A673 (cell line): Measurements from ENCODE around the gene MPV17L2. TPM values are rescaled to one million over a fixed set of nuclear protein-coding genes. Genes with fewer than 3 reads are reported as not detected.
"Not testable (repeated sequence)": the region's sequence is repeated elsewhere in the genome, so short reads cannot be mapped to it uniquely, and the experiment has no call there.

Source experiments
- BruUV-seq: library from RNA; stranded (reverse); fragments of 400-500 nt; replicated peaks from 2 replicates; lab custom pipeline; 2021; lab: Mats Ljungman, UMichigan
- CTCF ChIA-PET: fragments of 300-600 bp; sonication (Branson Sonifier 250); formaldehyde crosslinking; loops from one replicate; lab custom pipeline; 2022; ENCODE audit warnings: antibody characterized with exemption; lab: Charles Lee
- POLR2A ChIA-PET: fragments of 300-600 bp; sonication (Branson Sonifier 250); formaldehyde crosslinking; loops from one replicate; lab custom pipeline; 2022; ENCODE audit warnings: antibody characterized with exemption; ENCODE audit not compliant: low non-redundant PET; lab: Charles Lee
- DNase-seq: peaks from one replicate; pipeline ENCODE4 v3.0.0-alpha.2; 2015; ENCODE audit warnings: low spot score
- H3K27ac ChIP-seq: fragments of 200-600 bp; sonication (generic); 2 replicates; pipeline ENCODE4 v1.5.1; 2016; ENCODE audit warnings: mixed run types, low read depth, mild to moderate bottlenecking, mixed read lengths, antibody characterized with exemption, low read length; ENCODE audit not compliant: poor library complexity, severe bottlenecking
- H3K27me3 ChIP-seq: fragments of 200-600 bp; sonication (generic); replicated peaks from 2 replicates; pipeline ENCODE4 v1.6.1; 2017; ENCODE audit warnings: mixed run types, low read depth, mild to moderate bottlenecking, mixed read lengths, antibody characterized with exemption, low read length; ENCODE audit not compliant: insufficient read depth, poor library complexity
- H3K36me3 ChIP-seq: fragments of 200-600 bp; sonication (generic); 2 replicates; pipeline ENCODE4 v1.6.1; 2016; ENCODE audit warnings: mixed run types, mild to moderate bottlenecking, mixed read lengths, antibody characterized with exemption, low read length; ENCODE audit not compliant: insufficient read depth, poor library complexity, severe bottlenecking
- H3K4me1 ChIP-seq: fragments of 200-600 bp; sonication (generic); 2 replicates; pipeline ENCODE4 v1.6.1; 2017; ENCODE audit warnings: mixed run types, mild to moderate bottlenecking, mixed read lengths, antibody characterized with exemption, low read length; ENCODE audit not compliant: insufficient read depth, poor library complexity, severe bottlenecking
- H3K4me3 ChIP-seq: fragments of 200-600 bp; sonication (generic); 2 replicates; pipeline ENCODE4 v1.5.1; 2016; ENCODE audit warnings: low read depth, mixed run types, mild to moderate bottlenecking, mixed read lengths, low read length; ENCODE audit not compliant: poor library complexity, severe bottlenecking
- H3K9me3 ChIP-seq: fragments of 200-600 bp; sonication (generic); 2 replicates; pipeline ENCODE4 v1.6.1; 2016; ENCODE audit warnings: mixed run types, low read depth, mild to moderate bottlenecking, mixed read lengths, antibody characterized with exemption, low read length; ENCODE audit not compliant: poor library complexity, severe bottlenecking
- EZH2 ChIP-seq: fragments of 200-600 bp; sonication (generic); IDR thresholded peaks from 2 replicates; pipeline ENCODE4 v1.6.1; 2017; ENCODE audit warnings: borderline replicate concordance, low read depth, mild to moderate bottlenecking, mixed read lengths, antibody characterized with exemption, low read length; ENCODE audit not compliant: poor library complexity, severe bottlenecking
- intact Hi-C: fragments of 100-400 bp; cut with micrococcal nuclease; formaldehyde crosslinking; loops from one replicate; pipeline ENCODE4 v1.10.0; 2022; ENCODE audit not compliant: unreplicated experiment
- total RNA-seq: library from RNA; stranded (reverse); gene quantifications from 2 replicates; pipeline ENCODE4 v1.2.3, GENCODE V29; 2021
- TF ChIP-seq, protein P1 (sequence below): fragments of 300-800, 200-600 bp; sonication (generic); conservative IDR thresholded peaks from 2 replicates; pipeline ENCODE4 v1.5.1; 2017; ENCODE audit warnings: low read depth, mild to moderate bottlenecking, antibody characterized with exemption, low read length, moderate library complexity, mixed read lengths

MPV17L2 gene
- total RNA-seq, 1 experiment from 2014 or later: 20.2 TPM

DNA sequence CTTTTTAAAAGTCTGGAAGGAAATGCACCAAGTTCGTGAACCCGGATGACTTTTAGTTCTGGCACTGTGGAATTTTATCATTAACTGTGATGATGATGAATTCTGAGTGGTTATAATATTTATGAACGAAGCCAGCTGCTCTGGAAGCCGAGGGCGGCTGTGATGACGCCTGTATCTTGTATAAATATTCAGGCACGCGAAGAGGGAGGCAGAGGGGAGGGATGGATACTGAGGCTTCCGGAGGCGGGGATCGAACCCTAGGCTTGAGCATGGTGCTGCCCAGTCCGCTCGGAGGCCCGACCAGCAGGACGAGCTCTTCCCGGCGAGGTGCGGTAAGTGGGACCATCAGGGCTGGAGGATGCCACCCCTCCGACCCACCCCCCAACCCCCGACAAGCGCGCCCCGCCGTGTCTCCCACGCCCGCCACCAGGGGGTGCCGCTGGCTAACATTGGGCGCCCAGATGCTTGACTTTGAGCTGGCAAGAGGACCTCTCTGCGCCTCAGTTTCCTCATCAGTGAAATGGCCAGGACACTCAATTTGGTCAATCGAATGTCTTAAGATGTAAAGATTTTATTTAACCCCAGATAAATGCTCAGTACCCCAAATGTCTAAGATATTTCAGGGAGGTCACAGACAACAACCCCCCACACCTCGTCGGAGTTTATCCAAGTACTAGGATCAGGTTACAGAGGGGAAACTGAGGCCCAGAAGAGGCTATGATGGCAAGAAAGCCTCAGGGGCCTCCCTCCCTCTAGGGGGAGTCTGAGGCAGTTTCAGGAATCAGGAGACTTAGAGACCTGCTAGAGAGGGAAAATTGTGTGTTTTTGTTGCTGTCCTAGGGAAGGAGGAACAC, 15.3 kb downstream of the MPV17L2 start:
- Histone ChIP-seq H3K4me1 (peaks cover 8% of the 10 kb centered on the region), H3K27me3 (no peaks in the 10 kb centered on the region), H3K4me3 (no peak overlapping the region), H3K27ac (no peak overlapping the region), H3K9me3 (no peaks in the 10 kb centered on the region), H3K36me3 (no peaks in the 10 kb centered on the region)
- BruUV-seq: no TSS peak
- POLR2A ChIA-PET: interaction anchor here (0.6 kb wide), 1 partner anchor 199 kb away, joined by 3 read pairs; no protein-coding TSS in a partner anchor
- intact Hi-C loops: loop anchor here (2.0 kb wide), 1 partner anchor 44 kb away; no protein-coding TSS in a partner anchor
- no peak for TF ChIP-seq EZH2
- TF ChIP-seq, protein P1, sequence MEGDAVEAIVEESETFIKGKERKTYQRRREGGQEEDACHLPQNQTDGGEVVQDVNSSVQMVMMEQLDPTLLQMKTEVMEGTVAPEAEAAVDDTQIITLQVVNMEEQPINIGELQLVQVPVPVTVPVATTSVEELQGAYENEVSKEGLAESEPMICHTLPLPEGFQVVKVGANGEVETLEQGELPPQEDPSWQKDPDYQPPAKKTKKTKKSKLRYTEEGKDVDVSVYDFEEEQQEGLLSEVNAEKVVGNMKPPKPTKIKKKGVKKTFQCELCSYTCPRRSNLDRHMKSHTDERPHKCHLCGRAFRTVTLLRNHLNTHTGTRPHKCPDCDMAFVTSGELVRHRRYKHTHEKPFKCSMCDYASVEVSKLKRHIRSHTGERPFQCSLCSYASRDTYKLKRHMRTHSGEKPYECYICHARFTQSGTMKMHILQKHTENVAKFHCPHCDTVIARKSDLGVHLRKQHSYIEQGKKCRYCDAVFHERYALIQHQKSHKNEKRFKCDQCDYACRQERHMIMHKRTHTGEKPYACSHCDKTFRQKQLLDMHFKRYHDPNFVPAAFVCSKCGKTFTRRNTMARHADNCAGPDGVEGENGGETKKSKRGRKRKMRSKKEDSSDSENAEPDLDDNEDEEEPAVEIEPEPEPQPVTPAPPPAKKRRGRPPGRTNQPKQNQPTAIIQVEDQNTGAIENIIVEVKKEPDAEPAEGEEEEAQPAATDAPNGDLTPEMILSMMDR: peak; percentile 68
- CTCF ChIA-PET: interaction anchor here (0.6 to 2.3 kb wide), 17 partner anchors 11 to 1168 kb away, joined by 3 to 45 read pairs (median 5); no protein-coding TSS in a partner anchor
- peak; percentile 61 for DNase-seq

DNA sequence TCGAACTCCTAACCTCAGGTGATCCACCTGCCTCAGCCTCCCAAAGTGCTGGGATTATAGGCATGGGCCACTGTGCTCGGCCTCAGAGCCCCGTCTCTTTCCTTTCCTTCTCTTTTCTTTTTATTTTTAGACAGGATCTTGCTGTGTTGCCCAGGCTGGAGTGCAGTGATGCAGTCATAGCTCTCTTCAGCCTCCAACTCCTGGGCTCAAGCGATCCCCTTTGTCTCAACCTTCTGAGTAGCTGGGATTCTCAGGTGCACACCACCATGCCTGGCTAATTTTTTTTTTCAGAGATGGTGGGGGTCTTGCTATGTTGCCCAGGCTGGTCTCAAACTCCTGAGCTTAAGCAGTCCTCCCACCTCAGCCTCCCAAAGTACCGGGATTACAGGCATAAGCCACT, 16.9 kb downstream of the MPV17L2 start:
- H3K36me3 ChIP-seq, H3K4me1 ChIP-seq, H3K27me3 ChIP-seq, H3K27ac ChIP-seq, BruUV-seq, DNase-seq, POLR2A ChIA-PET, H3K9me3 ChIP-seq, H3K4me3 ChIP-seq: not testable (repeated sequence)
- CTCF ChIA-PET: interaction anchor here (0.9 kb wide), 1 partner anchor 42 kb away, joined by 5 read pairs; no protein-coding TSS in a partner anchor
- intact Hi-C loops: loop anchor here (2.0 kb wide), 1 partner anchor 43 kb away; no protein-coding TSS in a partner anchor

GRCh38 chr19:18211683-18212082, 18.7 kb downstream of the MPV17L2 start:
- Histone ChIP-seq H3K36me3 (no peaks in the 10 kb centered on the region), H3K27me3 (no peaks in the 10 kb centered on the region), H3K4me1 (no peaks in the 10 kb centered on the region), H3K4me3 (no peak overlapping the region), H3K27ac (no peak overlapping the region), H3K9me3 (no peaks in the 10 kb centered on the region)
- DNase-seq: no peak
- ChIA-PET CTCF (no interaction called here), POLR2A (no interaction called here)
- intact Hi-C loops: no loop called here
- TF ChIP-seq, protein P1: no peak
- no peak for TF ChIP-seq EZH2
- no TSS peak for BruUV-seq
